HEK293 (cell line): ENCODE results near the gene SBNO2.

ENCODE experiments used
- IKZF3 ChIP-seq: fragments of 450-650 bp; IDR thresholded peaks from 2 replicates; pipeline ENCODE4 v1.5.0; 2018; ENCODE audit warnings: missing biosample characterization, mild to moderate bottlenecking, missing genetic modification characterization, moderate library complexity
- KLF1 ChIP-seq: fragments of 450-650 bp; formaldehyde crosslinking; IDR thresholded peaks from 2 replicates; pipeline ENCODE4 v1.5.1; 2016; ENCODE audit warnings: missing biosample characterization, missing genetic modification characterization
- KLF7 ChIP-seq: fragments of 450-650 bp; formaldehyde crosslinking; IDR thresholded peaks from 2 replicates; pipeline ENCODE4 v1.5.1; 2016; ENCODE audit warnings: missing biosample characterization, missing genetic modification characterization, borderline replicate concordance
- KLF8 ChIP-seq: fragments of 450-650 bp; formaldehyde crosslinking; IDR thresholded peaks from 2 replicates; pipeline ENCODE4 v1.5.1; 2016; ENCODE audit warnings: missing biosample characterization, missing genetic modification characterization
- MYNN ChIP-seq: fragments of 450-650 bp; formaldehyde crosslinking; IDR thresholded peaks from 2 replicates; pipeline ENCODE4 v1.5.1; 2016; ENCODE audit warnings: missing biosample characterization, missing genetic modification characterization, borderline replicate concordance
- PRDM1 ChIP-seq: fragments of 450-650 bp; formaldehyde crosslinking; IDR thresholded peaks from 2 replicates; pipeline ENCODE4; 2016; ENCODE audit warnings: missing biosample characterization, missing genetic modification characterization
- ZNF133 ChIP-seq: fragments of 450-650 bp; formaldehyde crosslinking; IDR thresholded peaks from 2 replicates; pipeline ENCODE4 v1.5.1; 2016; ENCODE audit warnings: missing biosample characterization, missing genetic modification characterization
- ZNF184 ChIP-seq: fragments of 450-650 bp; IDR thresholded peaks from 2 replicates; pipeline ENCODE4 v1.5.1; 2018; ENCODE audit warnings: missing biosample characterization, mild to moderate bottlenecking, missing genetic modification characterization
- ZNF2 ChIP-seq: fragments of 450-650 bp; formaldehyde crosslinking; IDR thresholded peaks from 2 replicates; pipeline ENCODE4 v1.5.1; 2016; ENCODE audit warnings: missing biosample characterization, missing genetic modification characterization
- ZNF211 ChIP-seq: fragments of 450-650 bp; formaldehyde crosslinking; IDR thresholded peaks from 2 replicates; pipeline ENCODE4 v1.5.1; 2016; ENCODE audit warnings: low read depth, missing biosample characterization, missing genetic modification characterization
- ZNF248 ChIP-seq: fragments of 450-650 bp; formaldehyde crosslinking; IDR thresholded peaks from 2 replicates; pipeline ENCODE4 v1.5.1; 2017; ENCODE audit warnings: missing biosample characterization, missing genetic modification characterization
- ZNF266 ChIP-seq: fragments of 450-650 bp; formaldehyde crosslinking; IDR thresholded peaks from 2 replicates; pipeline ENCODE4 v1.5.1; 2016; ENCODE audit warnings: missing biosample characterization, missing genetic modification characterization, low read depth
- ZNF274 ChIP-seq, 2 experiments: fragments of 200-500 bp in 1 of 2; fragments of 450-650 bp in 1 of 2; sonication (Bioruptor generic) in 1 of 2; formaldehyde crosslinking in 1 of 2; IDR thresholded peaks; 2 replicates each; pipeline versions ENCODE4 v1.5.1 to v1.6.1; 2014 to 2016; ENCODE audit warnings: borderline replicate concordance in 1 of 2, inconsistent platforms in 1 of 2, low read length in 1 of 2, missing biosample characterization in 1 of 2, missing genetic modification characterization in 1 of 2
- ZNF335 ChIP-seq: fragments of 450-650 bp; formaldehyde crosslinking; conservative IDR thresholded peaks from 2 replicates; pipeline ENCODE4 v1.5.1; 2016; ENCODE audit warnings: missing biosample characterization, missing genetic modification characterization
- ZNF404 ChIP-seq: fragments of 450-650 bp; formaldehyde crosslinking; IDR thresholded peaks from 2 replicates; pipeline ENCODE4 v1.5.1; 2017; ENCODE audit warnings: missing biosample characterization, missing genetic modification characterization
- ZNF416 ChIP-seq: fragments of 450-650 bp; formaldehyde crosslinking; IDR thresholded peaks from 2 replicates; pipeline ENCODE4 v1.5.1; 2016; ENCODE audit warnings: missing biosample characterization, missing genetic modification characterization
- ZNF426 ChIP-seq: fragments of 450-650 bp; formaldehyde crosslinking; IDR thresholded peaks from 2 replicates; pipeline ENCODE4 v1.5.1; 2017; ENCODE audit warnings: missing biosample characterization, missing genetic modification characterization, mild to moderate bottlenecking, inconsistent platforms, moderate library complexity
- ZNF548 ChIP-seq: fragments of 450-650 bp; formaldehyde crosslinking; IDR thresholded peaks from 2 replicates; pipeline ENCODE4 v1.5.1; 2016; ENCODE audit warnings: missing biosample characterization, missing genetic modification characterization
- ZNF610 ChIP-seq: fragments of 450-650 bp; formaldehyde crosslinking; IDR thresholded peaks from 2 replicates; pipeline ENCODE4 v1.5.1; 2016; ENCODE audit warnings: missing biosample characterization, missing genetic modification characterization, borderline replicate concordance
- ZNF76 ChIP-seq: fragments of 450-650 bp; formaldehyde crosslinking; IDR thresholded peaks from 2 replicates; pipeline ENCODE4; 2016; ENCODE audit warnings: low read depth, missing biosample characterization, missing genetic modification characterization, borderline replicate concordance
- TF ChIP-seq, protein P1 (sequence below): fragments of 450-650 bp; formaldehyde crosslinking; IDR thresholded peaks from 2 replicates; pipeline ENCODE4 v1.5.1; 2016; ENCODE audit warnings: missing biosample characterization, missing genetic modification characterization, low read depth
- TF ChIP-seq, protein P2 (sequence below): fragments of 450-650 bp; formaldehyde crosslinking; IDR thresholded peaks from 2 replicates; pipeline ENCODE4 v1.5.1; 2016; ENCODE audit warnings: missing biosample characterization, missing genetic modification characterization
- TF ChIP-seq, protein P3 (sequence below): fragments of 450-650 bp; formaldehyde crosslinking; IDR thresholded peaks from 2 replicates; pipeline ENCODE4 v1.5.1; 2016; ENCODE audit warnings: missing biosample characterization, missing genetic modification characterization
- TF ChIP-seq, protein P4 (sequence below): fragments of 450-650 bp; formaldehyde crosslinking; optimal IDR thresholded peaks from 2 replicates; pipeline ENCODE3; 2016; ENCODE audit warnings: missing biosample characterization, mild to moderate bottlenecking, missing genetic modification characterization
- TF ChIP-seq, protein P5 (sequence below): fragments of 450-650 bp; formaldehyde crosslinking; IDR thresholded peaks from 2 replicates; pipeline ENCODE4 v1.5.1; 2016; ENCODE audit warnings: missing biosample characterization, missing genetic modification characterization, borderline replicate concordance

SBNO2 gene

DNA sequence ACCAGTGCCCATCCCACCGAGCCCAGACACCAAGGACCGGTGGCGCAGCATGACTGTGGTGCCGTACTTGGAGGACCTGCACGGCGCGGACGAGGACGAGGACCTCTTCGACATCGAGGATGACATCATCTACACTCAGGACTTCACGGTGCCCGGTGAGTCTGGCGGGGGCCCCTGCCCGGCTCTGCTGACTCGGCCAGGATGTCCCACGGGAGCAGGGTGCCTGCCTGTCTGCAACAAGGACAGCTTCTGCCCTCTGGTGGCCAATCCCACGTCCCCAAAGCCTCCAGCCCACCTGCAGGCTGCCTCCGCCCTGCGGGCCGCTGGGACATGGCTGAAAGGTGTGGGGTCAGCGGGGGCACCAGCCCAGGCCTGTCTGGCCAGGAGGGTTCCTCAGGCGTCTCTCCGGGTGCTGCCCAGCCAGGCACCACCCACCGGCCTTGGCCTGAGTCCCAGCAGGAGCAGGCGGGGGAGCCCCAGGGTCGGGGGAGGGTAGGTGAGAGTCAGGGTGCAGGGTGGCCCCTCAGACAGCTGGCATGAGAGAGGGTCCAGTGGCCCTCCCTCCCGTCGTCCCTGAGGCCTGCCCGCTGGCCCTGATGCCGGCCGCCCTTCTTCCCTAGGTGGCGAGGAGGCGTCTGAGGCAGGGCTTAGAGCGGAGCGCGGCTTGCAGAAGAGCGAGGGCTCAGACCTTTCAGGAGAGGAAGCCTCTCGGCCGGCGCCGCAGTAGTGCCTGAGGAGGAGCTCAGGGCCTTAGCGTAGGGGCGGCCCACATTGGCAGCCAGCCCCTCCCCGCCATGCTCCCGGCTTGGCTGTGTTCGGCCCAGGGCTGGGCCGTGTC is 49.2 kb upstream of the SBNO2 start (continued):
- TF ChIP-seq, protein P1, sequence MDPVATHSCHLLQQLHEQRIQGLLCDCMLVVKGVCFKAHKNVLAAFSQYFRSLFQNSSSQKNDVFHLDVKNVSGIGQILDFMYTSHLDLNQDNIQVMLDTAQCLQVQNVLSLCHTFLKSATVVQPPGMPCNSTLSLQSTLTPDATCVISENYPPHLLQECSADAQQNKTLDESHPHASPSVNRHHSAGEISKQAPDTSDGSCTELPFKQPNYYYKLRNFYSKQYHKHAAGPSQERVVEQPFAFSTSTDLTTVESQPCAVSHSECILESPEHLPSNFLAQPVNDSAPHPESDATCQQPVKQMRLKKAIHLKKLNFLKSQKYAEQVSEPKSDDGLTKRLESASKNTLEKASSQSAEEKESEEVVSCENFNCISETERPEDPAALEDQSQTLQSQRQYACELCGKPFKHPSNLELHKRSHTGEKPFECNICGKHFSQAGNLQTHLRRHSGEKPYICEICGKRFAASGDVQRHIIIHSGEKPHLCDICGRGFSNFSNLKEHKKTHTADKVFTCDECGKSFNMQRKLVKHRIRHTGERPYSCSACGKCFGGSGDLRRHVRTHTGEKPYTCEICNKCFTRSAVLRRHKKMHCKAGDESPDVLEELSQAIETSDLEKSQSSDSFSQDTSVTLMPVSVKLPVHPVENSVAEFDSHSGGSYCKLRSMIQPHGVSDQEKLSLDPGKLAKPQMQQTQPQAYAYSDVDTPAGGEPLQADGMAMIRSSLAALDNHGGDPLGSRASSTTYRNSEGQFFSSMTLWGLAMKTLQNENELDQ (tag by site-specific recombination) = no peak
- TF ChIP-seq ZNF610 (tag by site-specific recombination) (no peak), ZNF211 (no peak), ZNF548 (tag by site-specific recombination) (no peak), PRDM1 (tag by site-specific recombination) (no peak), ZNF2 (no peak), MYNN (tag by site-specific recombination) (no peak), ZNF248 (no peak), ZNF266 (tag by site-specific recombination) (no peak), ZNF133 (no peak), ZNF426 (tag by site-specific recombination) (no peak), ZNF76 (no peak), ZNF335 (tag by site-specific recombination) (no peak), KLF1 (tag by site-specific recombination) (peak; percentile 50), KLF7 (tag by site-specific recombination) (no peak), ZNF416 (no peak), ZNF184 (tag by site-specific recombination) (no peak), ZNF404 (tag by site-specific recombination) (no peak), ZNF274 (IDR thresholded peaks at IDR 0.05; ENCODE audit: low read length) (no peak), ZNF274 (tag by site-specific recombination; IDR thresholded peaks at IDR 0.05; ENCODE audit: borderline replicate concordance) (no peak), KLF8 (peak; percentile 85), IKZF3 (tag by site-specific recombination) (no peak)
- TF ChIP-seq, protein P2, sequence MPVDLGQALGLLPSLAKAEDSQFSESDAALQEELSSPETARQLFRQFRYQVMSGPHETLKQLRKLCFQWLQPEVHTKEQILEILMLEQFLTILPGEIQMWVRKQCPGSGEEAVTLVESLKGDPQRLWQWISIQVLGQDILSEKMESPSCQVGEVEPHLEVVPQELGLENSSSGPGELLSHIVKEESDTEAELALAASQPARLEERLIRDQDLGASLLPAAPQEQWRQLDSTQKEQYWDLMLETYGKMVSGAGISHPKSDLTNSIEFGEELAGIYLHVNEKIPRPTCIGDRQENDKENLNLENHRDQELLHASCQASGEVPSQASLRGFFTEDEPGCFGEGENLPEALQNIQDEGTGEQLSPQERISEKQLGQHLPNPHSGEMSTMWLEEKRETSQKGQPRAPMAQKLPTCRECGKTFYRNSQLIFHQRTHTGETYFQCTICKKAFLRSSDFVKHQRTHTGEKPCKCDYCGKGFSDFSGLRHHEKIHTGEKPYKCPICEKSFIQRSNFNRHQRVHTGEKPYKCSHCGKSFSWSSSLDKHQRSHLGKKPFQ = no peak
- TF ChIP-seq, protein P3, sequence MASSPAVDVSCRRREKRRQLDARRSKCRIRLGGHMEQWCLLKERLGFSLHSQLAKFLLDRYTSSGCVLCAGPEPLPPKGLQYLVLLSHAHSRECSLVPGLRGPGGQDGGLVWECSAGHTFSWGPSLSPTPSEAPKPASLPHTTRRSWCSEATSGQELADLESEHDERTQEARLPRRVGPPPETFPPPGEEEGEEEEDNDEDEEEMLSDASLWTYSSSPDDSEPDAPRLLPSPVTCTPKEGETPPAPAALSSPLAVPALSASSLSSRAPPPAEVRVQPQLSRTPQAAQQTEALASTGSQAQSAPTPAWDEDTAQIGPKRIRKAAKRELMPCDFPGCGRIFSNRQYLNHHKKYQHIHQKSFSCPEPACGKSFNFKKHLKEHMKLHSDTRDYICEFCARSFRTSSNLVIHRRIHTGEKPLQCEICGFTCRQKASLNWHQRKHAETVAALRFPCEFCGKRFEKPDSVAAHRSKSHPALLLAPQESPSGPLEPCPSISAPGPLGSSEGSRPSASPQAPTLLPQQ = peak; percentile 24; the same call in 1 of the 2 replicates
- TF ChIP-seq, protein P4, sequence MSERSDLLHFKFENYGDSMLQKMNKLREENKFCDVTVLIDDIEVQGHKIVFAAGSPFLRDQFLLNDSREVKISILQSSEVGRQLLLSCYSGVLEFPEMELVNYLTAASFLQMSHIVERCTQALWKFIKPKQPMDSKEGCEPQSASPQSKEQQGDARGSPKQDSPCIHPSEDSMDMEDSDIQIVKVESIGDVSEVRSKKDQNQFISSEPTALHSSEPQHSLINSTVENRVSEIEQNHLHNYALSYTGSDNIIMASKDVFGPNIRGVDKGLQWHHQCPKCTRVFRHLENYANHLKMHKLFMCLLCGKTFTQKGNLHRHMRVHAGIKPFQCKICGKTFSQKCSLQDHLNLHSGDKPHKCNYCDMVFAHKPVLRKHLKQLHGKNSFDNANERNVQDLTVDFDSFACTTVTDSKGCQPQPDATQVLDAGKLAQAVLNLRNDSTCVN = no peak
- TF ChIP-seq, protein P5, sequence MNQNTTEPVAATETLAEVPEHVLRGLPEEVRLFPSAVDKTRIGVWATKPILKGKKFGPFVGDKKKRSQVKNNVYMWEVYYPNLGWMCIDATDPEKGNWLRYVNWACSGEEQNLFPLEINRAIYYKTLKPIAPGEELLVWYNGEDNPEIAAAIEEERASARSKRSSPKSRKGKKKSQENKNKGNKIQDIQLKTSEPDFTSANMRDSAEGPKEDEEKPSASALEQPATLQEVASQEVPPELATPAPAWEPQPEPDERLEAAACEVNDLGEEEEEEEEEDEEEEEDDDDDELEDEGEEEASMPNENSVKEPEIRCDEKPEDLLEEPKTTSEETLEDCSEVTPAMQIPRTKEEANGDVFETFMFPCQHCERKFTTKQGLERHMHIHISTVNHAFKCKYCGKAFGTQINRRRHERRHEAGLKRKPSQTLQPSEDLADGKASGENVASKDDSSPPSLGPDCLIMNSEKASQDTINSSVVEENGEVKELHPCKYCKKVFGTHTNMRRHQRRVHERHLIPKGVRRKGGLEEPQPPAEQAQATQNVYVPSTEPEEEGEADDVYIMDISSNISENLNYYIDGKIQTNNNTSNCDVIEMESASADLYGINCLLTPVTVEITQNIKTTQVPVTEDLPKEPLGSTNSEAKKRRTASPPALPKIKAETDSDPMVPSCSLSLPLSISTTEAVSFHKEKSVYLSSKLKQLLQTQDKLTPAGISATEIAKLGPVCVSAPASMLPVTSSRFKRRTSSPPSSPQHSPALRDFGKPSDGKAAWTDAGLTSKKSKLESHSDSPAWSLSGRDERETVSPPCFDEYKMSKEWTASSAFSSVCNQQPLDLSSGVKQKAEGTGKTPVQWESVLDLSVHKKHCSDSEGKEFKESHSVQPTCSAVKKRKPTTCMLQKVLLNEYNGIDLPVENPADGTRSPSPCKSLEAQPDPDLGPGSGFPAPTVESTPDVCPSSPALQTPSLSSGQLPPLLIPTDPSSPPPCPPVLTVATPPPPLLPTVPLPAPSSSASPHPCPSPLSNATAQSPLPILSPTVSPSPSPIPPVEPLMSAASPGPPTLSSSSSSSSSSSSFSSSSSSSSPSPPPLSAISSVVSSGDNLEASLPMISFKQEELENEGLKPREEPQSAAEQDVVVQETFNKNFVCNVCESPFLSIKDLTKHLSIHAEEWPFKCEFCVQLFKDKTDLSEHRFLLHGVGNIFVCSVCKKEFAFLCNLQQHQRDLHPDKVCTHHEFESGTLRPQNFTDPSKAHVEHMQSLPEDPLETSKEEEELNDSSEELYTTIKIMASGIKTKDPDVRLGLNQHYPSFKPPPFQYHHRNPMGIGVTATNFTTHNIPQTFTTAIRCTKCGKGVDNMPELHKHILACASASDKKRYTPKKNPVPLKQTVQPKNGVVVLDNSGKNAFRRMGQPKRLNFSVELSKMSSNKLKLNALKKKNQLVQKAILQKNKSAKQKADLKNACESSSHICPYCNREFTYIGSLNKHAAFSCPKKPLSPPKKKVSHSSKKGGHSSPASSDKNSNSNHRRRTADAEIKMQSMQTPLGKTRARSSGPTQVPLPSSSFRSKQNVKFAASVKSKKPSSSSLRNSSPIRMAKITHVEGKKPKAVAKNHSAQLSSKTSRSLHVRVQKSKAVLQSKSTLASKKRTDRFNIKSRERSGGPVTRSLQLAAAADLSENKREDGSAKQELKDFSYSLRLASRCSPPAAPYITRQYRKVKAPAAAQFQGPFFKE = no peak
